HG03060 (cell line): ENCODE results near the gene PSPC1.

Experiments
- ATAC-seq: cut with Tn5 transposase; IDR thresholded peaks from one replicate; pipeline ENCODE4 v1.9.1; 2021; ENCODE audit warnings: low read depth, moderate number of reproducible peaks; ENCODE audit not compliant: unreplicated experiment

The PSPC1 gene

DNA sequence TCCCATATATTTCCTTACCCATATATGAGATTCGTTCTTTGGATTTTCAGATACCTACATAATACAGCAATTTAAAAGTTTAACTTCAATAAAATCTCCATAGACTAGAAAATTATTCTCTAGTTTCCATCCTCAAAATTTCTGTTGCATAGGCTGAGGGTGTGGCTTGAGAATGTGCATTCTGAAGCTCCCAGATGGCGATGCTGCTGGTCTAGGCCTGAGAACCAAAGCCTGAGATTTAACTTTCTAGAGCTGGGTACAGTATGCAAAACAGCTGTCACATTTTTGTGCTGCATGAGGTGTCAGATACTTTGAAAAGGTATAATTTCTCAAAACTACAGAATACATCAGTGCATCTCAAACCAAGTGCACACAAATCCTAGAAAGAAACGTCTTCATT is 106.6 kb downstream of the PSPC1 start:
- no peak for ATAC-seq

GRCh38 chr13:19674898-19675297 is 107.8 kb downstream of the PSPC1 start:
- ATAC-seq = no peak

GRCh38 chr13:19673473-19674430 is 109.0 kb downstream of the PSPC1 start:
- ATAC-seq = no peak

DNA sequence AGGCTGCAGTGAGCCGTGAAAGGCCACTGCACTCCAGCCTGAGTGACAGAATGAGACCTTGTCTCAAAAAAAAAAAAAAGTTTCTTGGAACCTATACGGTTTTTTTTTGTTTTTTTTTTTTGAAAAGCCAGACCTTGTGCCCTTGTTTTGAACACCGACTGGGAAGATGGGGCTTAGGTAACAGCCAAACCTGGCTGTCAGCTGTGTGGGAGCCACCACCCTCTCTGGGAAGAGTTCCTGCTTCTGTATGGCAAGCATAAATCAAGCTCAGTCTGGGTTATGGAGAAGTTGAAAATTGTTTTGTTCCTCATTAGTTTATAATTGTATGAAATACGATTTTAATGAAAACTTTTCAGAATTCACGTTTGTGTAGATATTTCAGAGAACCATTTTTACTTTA is 109.8 kb downstream of the PSPC1 start:
- ATAC-seq = no peak

- no peak for ATAC-seq
Observed at GRCh38 chr13:19670147-19670546, 112.6 kb downstream of the PSPC1 start.

GRCh38 chr13:19668778-19669177 is 114.0 kb downstream of the PSPC1 start:
- no peak for ATAC-seq

DNA sequence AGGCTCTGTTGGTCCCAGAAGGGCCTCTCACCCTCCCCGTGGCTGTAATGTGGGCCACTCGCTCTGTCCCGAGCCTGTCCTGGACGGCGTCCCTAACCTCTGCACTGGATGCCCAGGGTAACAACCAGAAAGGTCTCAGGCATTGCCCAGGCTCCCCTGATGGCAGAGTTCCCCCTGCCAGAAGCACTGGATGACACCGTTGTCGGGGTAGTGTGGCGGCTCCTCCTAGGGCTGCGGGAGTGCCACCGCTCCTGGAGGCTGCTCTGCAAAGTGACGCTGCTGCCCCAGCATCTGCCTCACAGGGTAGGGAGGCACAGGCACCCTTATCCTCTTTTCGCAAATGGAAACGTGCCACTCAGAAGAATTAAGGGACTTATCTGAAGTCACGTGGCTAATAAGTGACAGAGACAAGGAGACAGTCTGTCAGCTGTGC is 117.3 kb downstream of the PSPC1 start:
- ATAC-seq = no peak

- no peak for ATAC-seq
Observed at GRCh38 chr13:19664481-19665230, 118.1 kb downstream of the PSPC1 start.

- no peak for ATAC-seq
Observed at GRCh38 chr13:19663416-19663979, 119.2 kb downstream of the PSPC1 start.

GRCh38 chr13:19661561-19661960 is 121.2 kb downstream of the PSPC1 start:
- no peak for ATAC-seq

DNA sequence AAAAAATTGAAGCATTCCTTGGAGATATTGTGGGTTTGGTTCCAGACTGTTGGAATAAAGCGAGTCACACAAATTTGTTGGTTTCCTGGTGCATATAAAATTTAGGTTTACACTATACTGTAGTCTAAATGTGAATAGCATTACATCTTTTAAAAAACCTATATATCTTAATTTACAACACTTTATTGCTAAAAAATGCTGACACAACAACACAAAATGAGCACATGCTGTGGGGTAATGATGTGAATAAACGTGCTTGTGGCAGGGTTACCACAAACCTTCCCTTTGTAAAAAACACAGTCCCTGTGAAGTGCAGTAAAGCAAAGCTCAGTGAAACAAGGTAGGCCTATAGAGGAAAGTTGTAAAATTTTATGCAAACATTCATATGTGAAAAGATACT is 121.6 kb downstream of the PSPC1 start:
- ATAC-seq = no peak

DNA sequence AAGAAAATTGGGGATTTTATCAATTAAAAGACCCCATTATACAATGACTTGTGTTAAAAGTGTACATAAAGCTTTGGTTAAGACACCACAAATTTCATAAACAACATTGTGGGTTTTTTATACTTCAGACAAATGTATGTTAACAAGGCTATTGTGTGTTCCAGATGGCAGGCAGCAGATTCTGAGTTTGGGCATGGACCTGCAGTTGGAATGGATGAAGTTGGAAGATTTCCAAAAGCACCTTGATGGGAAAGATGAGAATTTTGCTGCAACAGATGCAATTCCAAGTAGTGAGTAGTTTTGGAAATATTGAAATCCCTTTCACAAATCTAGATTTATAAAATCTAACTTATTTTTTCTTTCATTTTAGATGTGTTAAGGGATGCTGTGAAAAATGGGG is 123.9 kb downstream of the PSPC1 start:
- ATAC-seq = no peak

GRCh38 chr13:19657872-19658591 is 124.7 kb downstream of the PSPC1 start:
- ATAC-seq = no peak
